Erythroblast (primary cell): ENCODE measurements around the gene EIF1AX.

ENCODE experiments used
- GATA1 ChIP-seq: IDR thresholded peaks from 2 replicates; pipeline ENCODE4 v1.6.1; 2011; ENCODE audit warnings: low read depth, mild to moderate bottlenecking, control low read depth, low read length, moderate library complexity
- POLR2A ChIP-seq: IDR thresholded peaks from 2 replicates; pipeline ENCODE4 v1.6.1; 2011; ENCODE audit warnings: mild to moderate bottlenecking, low read length

DNA sequence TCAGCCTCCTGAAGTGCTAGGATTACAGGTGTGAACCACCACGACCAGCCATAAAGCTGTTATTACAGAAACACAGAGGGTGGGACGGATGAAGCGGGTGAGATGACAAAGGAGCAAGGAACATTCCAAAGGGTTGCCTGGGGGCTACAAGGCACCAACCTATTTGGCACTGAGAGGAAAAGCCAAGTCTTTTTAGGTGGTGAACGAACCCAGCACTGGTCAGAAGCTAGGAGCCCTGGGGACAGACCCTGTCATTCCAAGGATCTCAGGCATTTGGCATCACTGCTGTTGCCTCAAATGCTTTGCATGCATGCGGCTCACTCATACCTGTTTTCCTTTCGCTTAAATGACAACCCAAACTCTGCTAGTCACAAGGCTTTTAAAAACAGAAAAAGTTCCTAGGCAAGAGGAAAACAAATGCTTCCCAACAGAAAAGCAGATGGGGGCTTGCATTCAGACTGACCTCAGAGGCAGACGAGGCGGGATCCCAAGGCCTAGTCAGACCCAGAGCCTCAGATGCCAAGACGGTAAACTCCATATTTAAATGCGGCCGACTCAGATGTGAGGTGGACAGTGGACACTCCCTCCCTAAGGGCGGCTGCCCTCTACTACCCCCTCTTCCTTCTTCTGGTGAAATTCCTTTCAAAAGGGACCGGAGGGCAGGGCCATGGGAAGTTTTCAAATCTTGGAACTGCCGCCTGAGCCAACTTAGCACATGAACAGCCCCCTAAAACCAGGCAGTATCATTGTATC lies 29.4 kb downstream of the EIF1AX start:
- no peak for TF ChIP-seq POLR2A
- no peak for TF ChIP-seq GATA1
